Fibroblast of lung (primary cell): ENCODE results near the gene SLC25A12. TPM values are rescaled to one million over a fixed set of nuclear protein-coding genes. Genes with fewer than 3 reads are reported as not detected.

ENCODE experiments used
- DNase-seq, 2 donors: peaks; one replicate each; pipeline versions ENCODE4 v3.0.0 to v3.0.0-alpha.2; 2010; ENCODE audit warnings: low read depth in 2 of 2
- H2AFZ ChIP-seq: 2 replicates; pipeline ENCODE4 v1.5.1; 2012; ENCODE audit warnings: low read length, control low read depth, inconsistent platforms
- H3K27ac ChIP-seq: 2 replicates; pipeline ENCODE4 v1.5.1; 2011; ENCODE audit warnings: low read length, control low read depth; ENCODE audit not compliant: insufficient read depth
- H3K27me3 ChIP-seq: 2 replicates; pipeline ENCODE4 v1.5.1; 2011; ENCODE audit warnings: mild to moderate bottlenecking, low read length; ENCODE audit not compliant: control insufficient read depth, insufficient read depth
- H3K36me3 ChIP-seq: 2 replicates; pipeline ENCODE4 v1.5.1; 2011; ENCODE audit warnings: low read length; ENCODE audit not compliant: control insufficient read depth, insufficient read depth
- H3K4me1 ChIP-seq: 2 replicates; pipeline ENCODE4 v1.5.1; 2011; ENCODE audit warnings: low read length; ENCODE audit not compliant: control insufficient read depth, insufficient read depth; ENCODE audit errors: extremely low read depth
- H3K4me2 ChIP-seq: 2 replicates; pipeline ENCODE4 v1.5.1; 2011; ENCODE audit warnings: low read length, control low read depth; ENCODE audit not compliant: insufficient read depth; ENCODE audit errors: extremely low read depth
- H3K4me3 ChIP-seq, 4 experiments: fragments of 200-600 bp in 1 of 4; sonication (generic) in 1 of 4; replicated peaks in 1 of 4; 2 replicates each; pipeline ENCODE4 v1.5.1; 2011 to 2016; ENCODE audit warnings: low read length in 4 of 4, low read depth in 3 of 4, mild to moderate bottlenecking in 3 of 4, control low read depth in 2 of 4, inconsistent platforms in 1 of 4, mixed read lengths in 1 of 4; ENCODE audit not compliant: insufficient read depth in 1 of 4; ENCODE audit errors: control extremely low read depth in 1 of 4
- H3K79me2 ChIP-seq: 2 replicates; pipeline ENCODE4 v1.5.1; 2012; ENCODE audit warnings: mild to moderate bottlenecking, low read length, inconsistent platforms; ENCODE audit not compliant: control insufficient read depth, insufficient read depth
- H3K9ac ChIP-seq: 2 replicates; pipeline ENCODE4 v1.5.1; 2011; ENCODE audit warnings: mild to moderate bottlenecking, low read length, control low read depth; ENCODE audit not compliant: insufficient read depth
- H3K9me3 ChIP-seq: 2 replicates; pipeline ENCODE4 v1.5.1; 2012; ENCODE audit warnings: low read depth, low read length; ENCODE audit not compliant: control insufficient read depth, insufficient read depth
- H4K20me1 ChIP-seq: 2 replicates; pipeline ENCODE4 v1.5.1; 2011; ENCODE audit warnings: low read length; ENCODE audit not compliant: control insufficient read depth, insufficient read depth; ENCODE audit errors: extremely low read depth
- EZH2 ChIP-seq: IDR thresholded peaks from 2 replicates; pipeline ENCODE4 v1.5.1; 2012; ENCODE audit warnings: low read length, control low read depth, mild to moderate bottlenecking; ENCODE audit errors: missing control alignments
- polyA plus RNA-seq, 2 donors: library from polyadenylated mRNA; depleted of rRNA in 1 of 2; stranded (reverse) in 1 of 2; unstranded in 1 of 2; fragments of >200 nt; gene quantifications; 2 replicates each; pipeline ENCODE4 v1.2.1, GENCODE V29; 2011 to 2012; ENCODE audit warnings: missing spikeins in 1 of 2
- total RNA-seq: library from RNA; depleted of rRNA; stranded (reverse); fragments of >200 nt; gene quantifications from 2 replicates; pipeline ENCODE4 v1.2.1, GENCODE V29; 2014
- TF ChIP-seq, protein P1 (sequence below), 2 donors: IDR thresholded peaks in 1 of 2; conservative IDR thresholded peaks in 1 of 2; 1 replicate in 1 of 2; 2 replicates in 1 of 2; pipeline ENCODE4 v1.5.1; 2011 to 2012; ENCODE audit warnings: low read length in 2 of 2, control low read depth in 1 of 2, inconsistent platforms in 1 of 2, low read depth in 1 of 2, mild to moderate bottlenecking in 1 of 2

The SLC25A12 gene
- total and polyA plus RNA-seq, 2 donors (not counting 1 experiment from before 2014, with no cell fraction given), result 21.5 to 25.9 TPM

DNA sequence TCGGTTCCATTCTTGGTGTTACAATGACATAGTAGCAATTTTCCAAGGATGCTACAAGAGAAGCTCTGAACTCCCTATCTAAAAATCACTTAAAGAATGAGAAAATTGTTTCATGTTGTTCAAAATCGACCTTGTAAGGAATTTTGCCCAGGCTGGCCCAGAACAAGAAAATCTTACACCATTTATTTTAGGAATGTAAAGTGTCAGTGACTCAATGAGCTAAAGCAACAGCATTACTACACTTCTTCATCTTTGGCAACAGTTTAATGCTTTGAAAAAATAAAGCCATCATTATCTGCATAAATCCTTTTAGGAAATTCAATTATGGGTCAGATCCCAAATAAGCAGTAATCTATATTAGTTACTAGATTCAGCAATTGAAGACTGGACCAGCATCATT is 38.6 kb downstream of the SLC25A12 start:
- peak; percentile 23 to 68 for DNase-seq
- Histone ChIP-seq H3K4me2 (no peak overlapping the region), H3K27me3 (no peaks in the 10 kb centered on the region), H3K36me3 (no peaks in the 10 kb centered on the region), H3K27ac (no peak overlapping the region), H2AFZ (no peak overlapping the region), H4K20me1 (no peaks in the 10 kb centered on the region), H3K4me3 (no peak overlapping the region), H3K4me1 (no peaks in the 10 kb centered on the region), H3K79me2 (no peaks in the 10 kb centered on the region), H3K9ac (no peak overlapping the region), H3K9me3 (no peaks in the 10 kb centered on the region)
- TF ChIP-seq, protein P1, sequence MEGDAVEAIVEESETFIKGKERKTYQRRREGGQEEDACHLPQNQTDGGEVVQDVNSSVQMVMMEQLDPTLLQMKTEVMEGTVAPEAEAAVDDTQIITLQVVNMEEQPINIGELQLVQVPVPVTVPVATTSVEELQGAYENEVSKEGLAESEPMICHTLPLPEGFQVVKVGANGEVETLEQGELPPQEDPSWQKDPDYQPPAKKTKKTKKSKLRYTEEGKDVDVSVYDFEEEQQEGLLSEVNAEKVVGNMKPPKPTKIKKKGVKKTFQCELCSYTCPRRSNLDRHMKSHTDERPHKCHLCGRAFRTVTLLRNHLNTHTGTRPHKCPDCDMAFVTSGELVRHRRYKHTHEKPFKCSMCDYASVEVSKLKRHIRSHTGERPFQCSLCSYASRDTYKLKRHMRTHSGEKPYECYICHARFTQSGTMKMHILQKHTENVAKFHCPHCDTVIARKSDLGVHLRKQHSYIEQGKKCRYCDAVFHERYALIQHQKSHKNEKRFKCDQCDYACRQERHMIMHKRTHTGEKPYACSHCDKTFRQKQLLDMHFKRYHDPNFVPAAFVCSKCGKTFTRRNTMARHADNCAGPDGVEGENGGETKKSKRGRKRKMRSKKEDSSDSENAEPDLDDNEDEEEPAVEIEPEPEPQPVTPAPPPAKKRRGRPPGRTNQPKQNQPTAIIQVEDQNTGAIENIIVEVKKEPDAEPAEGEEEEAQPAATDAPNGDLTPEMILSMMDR (conservative IDR thresholded peaks at IDR 0.05 in 1 of 2, IDR thresholded peaks at IDR 0.05 in 1 of 2; ENCODE audit: low read depth in 1 of 2, low read length in 2 of 2), result no peak
- TF ChIP-seq EZH2, result no peak

GRCh38 chr2:171852366-171852888 is 41.6 kb downstream of the SLC25A12 start:
- Histone ChIP-seq H3K9me3 (no peaks in the 10 kb centered on the region), H3K27me3 (no peaks in the 10 kb centered on the region), H3K9ac (no peak overlapping the region), H3K79me2 (no peaks in the 10 kb centered on the region), H2AFZ (no peak overlapping the region), H3K4me2 (no peak overlapping the region), H3K36me3 (no peaks in the 10 kb centered on the region), H4K20me1 (no peaks in the 10 kb centered on the region), H3K4me3 (no peak overlapping the region), H3K27ac (no peak overlapping the region), H3K4me1 (no peaks in the 10 kb centered on the region)
- DNase-seq, result peak in 1 of 2 donors; percentile 43
- no peak for TF ChIP-seq EZH2
- TF ChIP-seq, protein P1 (conservative IDR thresholded peaks at IDR 0.05 in 1 of 2, IDR thresholded peaks at IDR 0.05 in 1 of 2; ENCODE audit: low read depth in 1 of 2, low read length in 2 of 2), result no peak

- H3K4me1 ChIP-seq, result no peaks in the 10 kb centered on the region
- no peaks in the 10 kb centered on the region for H3K27me3 ChIP-seq
- H3K27ac ChIP-seq, result no peak overlapping the region
- H3K4me2 ChIP-seq, result no peak overlapping the region
- TF ChIP-seq EZH2, result no peak
- TF ChIP-seq, protein P1 (conservative IDR thresholded peaks at IDR 0.05 in 1 of 2, IDR thresholded peaks at IDR 0.05 in 1 of 2; ENCODE audit: low read depth in 1 of 2, low read length in 2 of 2), result no peak
- no peak overlapping the region for H3K9ac ChIP-seq
- no peak overlapping the region for H3K4me3 ChIP-seq
- no peaks in the 10 kb centered on the region for H3K79me2 ChIP-seq
- no peak overlapping the region for H2AFZ ChIP-seq
- no peak for DNase-seq
- no peaks in the 10 kb centered on the region for H3K36me3 ChIP-seq
- no peaks in the 10 kb centered on the region for H3K9me3 ChIP-seq
- H4K20me1 ChIP-seq, result no peaks in the 10 kb centered on the region
These were observed 46.4 kb downstream of the SLC25A12 start for GRCh38 chr2:171847627-171848026.
